Heart right ventricle (tissue), 16 donors: ENCODE data around the gene SH3GL3. TPM values are rescaled to one million over a fixed set of nuclear protein-coding genes. Genes with fewer than 3 reads are reported as not detected.

Experiments used
- ATAC-seq, 8 donors: fragments of 200-7000 bp; cut with Tn5 transposase; one replicate each; pipeline ENCODE4 v1.9.1; 2020; ENCODE audit warnings: mild to moderate bottlenecking in 8 of 8, moderate library complexity in 8 of 8, moderate number of reproducible peaks in 1 of 8
- DNase-seq, 2 donors: peaks; one replicate each; pipeline ENCODE4 v3.0.0-alpha.2; 2020
- H3K27ac ChIP-seq, 10 donors: fragments of 200-600 bp; sonication (generic) in 2 of 10; one replicate each; pipeline versions ENCODE4 v1.5.0 to v1.8.0; 2020 to 2022; ENCODE audit warnings: mild to moderate bottlenecking in 3 of 10
- H3K27me3 ChIP-seq, 7 donors: fragments of 200-600 bp; one replicate each; pipeline ENCODE4 v1.8.0; 2021 to 2022; ENCODE audit warnings: mild to moderate bottlenecking in 2 of 7
- H3K36me3 ChIP-seq, 9 donors: fragments of 200-600 bp; sonication (generic) in 1 of 9; one replicate each; pipeline versions ENCODE4 v1.5.0 to v1.8.0; 2020 to 2022; ENCODE audit warnings: mild to moderate bottlenecking in 2 of 9
- H3K4me1 ChIP-seq, 9 donors: fragments of 200-600 bp; sonication (generic) in 1 of 9; one replicate each; pipeline versions ENCODE4 v1.5.0 to v1.8.0; 2020 to 2022; ENCODE audit warnings: mild to moderate bottlenecking in 4 of 9
- H3K4me3 ChIP-seq, 10 donors: fragments of 200-600 bp; sonication (generic) in 2 of 10; one replicate each; pipeline versions ENCODE4 v1.5.0 to v1.8.0; 2020 to 2022; ENCODE audit warnings: mild to moderate bottlenecking in 7 of 10, moderate library complexity in 2 of 10
- H3K9me3 ChIP-seq, 11 donors: fragments of 200-600 bp in 10 of 11; sonication (generic) in 2 of 11; one replicate each; pipeline versions ENCODE4 v1.5.0 to v1.8.0; 2013 to 2022; ENCODE audit warnings: mild to moderate bottlenecking in 2 of 11, control low read depth in 1 of 11, moderate library complexity in 1 of 11
- CTCF ChIP-seq, 9 donors: fragments of 200-600 bp; sonication (generic) in 2 of 9; IDR thresholded peaks; one replicate each; pipeline versions ENCODE4 v1.5.0 to v1.8.0; 2021 to 2022; ENCODE audit warnings: antibody characterized with exemption in 9 of 9, mild to moderate bottlenecking in 5 of 9, moderate library complexity in 1 of 9
- WGBS, 2 donors: extraction: QIAGEN DNeasy Blood & Tissue Kit; methylation state at CpG; one replicate each; pipeline ENCODE4 v1.1.7; 2013; ENCODE audit warnings: inconsistent platforms in 1 of 2; 5-methylcytosine and 5-hydroxymethylcytosine counted together
- intact Hi-C, 10 donors: fragments of 100-400 bp; cut with DNase I; formaldehyde crosslinking; loops; one replicate each; pipeline versions ENCODE4 v1.11.1 to v1.14.2; 2022
- polyA plus RNA-seq, 2 donors: library from polyadenylated mRNA; stranded (reverse); fragments of 200-250 nt; gene quantifications; one replicate each; pipeline ENCODE4 v1.2.3, GENCODE V29; 2013
- total RNA-seq, 10 donors: library from RNA; stranded (reverse); fragmentation: NEBNext Ultra II Directional in 3 of 10; extraction: Animal tissue kit (Norgen Biotek cat#: 25700) in 3 of 10; gene quantifications; one replicate each; pipeline versions ENCODE4 v1.2.1 to v1.2.4, GENCODE V29; 2021 to 2023
- donor health status: Arrhythmogenic right ventricular cardiomyopathy.
- donor health status: ischemic (EF 13 %, LVEDD 7.1; RV severe dilation, severe dysfunction).
- donor health status: healthy with polysubstance abuse.
- donor health status: DM: no; HTN: yes; CAD: no.
- donor health status: DM: no; HTN: no; CAD: no.
- donor health status: ischemic (EF 25% LVEDD 6.9; RV normal size, moderate dysfunction).
- donor health status: ischemic (EF 25% LVEDD 5.7; RV mildly dilated, moderate dysfunction).
- donor health status: healthy.
- donor health status: DM: yes; HTN: yes; CAD: no.
- donor health status: Ischemic cardiomyopathy.
- donor health status: ischemic (EF 35%, LVEDD 5.7; RV mildly dilated, moderate dysfunction).
- donor health status: nonischemic (EF 11% LVEDD 7.7; RV severe dilation, severe dysfunction).
- donor health status: DM: yes; HTN: yes; CAD: no.
- donor health status: PGD.
- donor health status: ischemic (EF 29% LVEDD 5.4; RV normal size, mild dysfunction).
- donor health status: nonischemic (EF 23%, LVEDD 6.1; RV moderate dilation, normal function).

SH3GL3 gene
- total and polyA plus RNA-seq, 12 donors = 0.13 to 0.17 TPM; not detected in 10

- H3K4me1 ChIP-seq = peaks cover 7 to 64% (median 22%) of the 10 kb centered on the region in 9 donors
- peaks cover 0 to 36% (median 9%) of the 10 kb centered on the region in 7 donors for H3K27me3 ChIP-seq
- TF ChIP-seq CTCF (IDR thresholded peaks at IDR 0.05) = peak in 2 of 9 donors; percentile 15 to 28
- WGBS, 2 donors = 6 to 7% methylated on average over 66 to 67 of the region's 67 CpGs
- peaks cover 0 to 17% (median 0%) of the 10 kb centered on the region in 9 donors for H3K36me3 ChIP-seq
- DNase-seq (peak; percentile 67 to 75), ATAC-seq (peak; percentile 49 to 70 (median 58))
- H3K27ac ChIP-seq = peak overlapping the region; percentile 56 to 89 (median 85)
- H3K9me3 ChIP-seq = peaks cover 0 to 4% (median 0%) of the 10 kb centered on the region in 11 donors
- intact Hi-C loops = loop anchor here in 4 of 10 donors (5.0 to 10.0 kb wide), 7 partner anchors 43 to 190 kb away; no protein-coding TSS in a partner anchor
- H3K4me3 ChIP-seq = peak overlapping the region; percentile 38 to 72 (median 60)
These were observed 207.5 kb downstream of the SH3GL3 start for GRCh38 chr15:83654379-83655236.

GRCh38 chr15:83655237-83655616 lies 208.1 kb downstream of the SH3GL3 start:
- WGBS, 2 donors = 52 to 60% methylated on average over 8 of the region's 8 CpGs

GRCh38 chr15:83656192-83656591 lies 209.1 kb downstream of the SH3GL3 start:
- Histone ChIP-seq H3K4me3 (peak overlapping the region in 4 of 10 donors; percentile 57 to 72 (median 68)), H3K27me3 (peaks cover 0 to 36% (median 9%) of the 10 kb centered on the region in 7 donors), H3K9me3 (peaks cover 0 to 4% (median 0%) of the 10 kb centered on the region in 11 donors), H3K27ac (peak overlapping the region in 4 of 10 donors; percentile 60 to 89 (median 86)), H3K36me3 (peaks cover 0 to 17% (median 0%) of the 10 kb centered on the region in 9 donors), H3K4me1 (peaks cover 7 to 68% (median 22%) of the 10 kb centered on the region in 9 donors)
- no peak for TF ChIP-seq CTCF (IDR thresholded peaks at IDR 0.05)
- intact Hi-C loops = loop anchor here in 4 of 10 donors (5.0 to 10.0 kb wide), 5 partner anchors 41 to 189 kb away; no protein-coding TSS in a partner anchor
- DNase-seq (no peak), ATAC-seq (no peak)
- 76 to 77% methylated on average over 5 of the region's 5 CpGs for WGBS, 2 donors

More at GRCh38 chr15:83655237-83655616, 208.1 kb downstream of the SH3GL3 start:
- H3K36me3 ChIP-seq = peaks cover 0 to 17% (median 0%) of the 10 kb centered on the region in 9 donors
- intact Hi-C loops = loop anchor here in 4 of 10 donors (5.0 to 10.0 kb wide), 5 partner anchors 42 to 190 kb away; no protein-coding TSS in a partner anchor
- DNase-seq (no peak), ATAC-seq (no peak)
- peak overlapping the region in 8 of 10 donors; percentile 60 to 89 (median 86) for H3K27ac ChIP-seq
- peaks cover 7 to 68% (median 22%) of the 10 kb centered on the region in 9 donors for H3K4me1 ChIP-seq
- no peak for TF ChIP-seq CTCF (IDR thresholded peaks at IDR 0.05)
- peak overlapping the region; percentile 38 to 72 (median 60) for H3K4me3 ChIP-seq
- H3K27me3 ChIP-seq = peaks cover 0 to 36% (median 9%) of the 10 kb centered on the region in 7 donors
- H3K9me3 ChIP-seq = peaks cover 0 to 4% (median 0%) of the 10 kb centered on the region in 11 donors

- Histone ChIP-seq H3K4me3 (no peak overlapping the region), H3K4me1 (peaks cover 7 to 68% (median 22%) of the 10 kb centered on the region in 9 donors), H3K27ac (peak overlapping the region in 6 of 10 donors; percentile 2 to 89 (median 52)), H3K9me3 (peaks cover 0 to 4% (median 0%) of the 10 kb centered on the region in 11 donors), H3K36me3 (peaks cover 0 to 17% (median 0%) of the 10 kb centered on the region in 9 donors), H3K27me3 (peaks cover 0 to 32% (median 9%) of the 10 kb centered on the region in 7 donors)
- no peak for TF ChIP-seq CTCF (IDR thresholded peaks at IDR 0.05)
- DNase-seq = no peak
- WGBS, 2 donors = 92 to 94% methylated on average over 10 of the region's 10 CpGs
- no peak for ATAC-seq
- intact Hi-C loops = loop anchor here in 4 of 10 donors (5.0 to 10.0 kb wide), 5 partner anchors 40 to 188 kb away; no protein-coding TSS in a partner anchor
These were observed 209.9 kb downstream of the SH3GL3 start for GRCh38 chr15:83656943-83657528.
